Activated naive CD8-positive, alpha-beta T cell treated with anti-CD3 and anti-CD28 coated beads, Interleukin-2, amount 10 ng/mL, durations not matched to agents 7 days and 5 days (primary cell): ENCODE results near the gene DHX34. TPM values are rescaled to one million over a fixed set of nuclear protein-coding genes. Genes with fewer than 3 reads are reported as not detected.

ENCODE experiments used
- ATAC-seq: fragments of 150-1000 bp; cut with Tn5 transposase; one replicate; pipeline ENCODE4 v1.10.0; 2021; ENCODE audit warnings: low read depth, moderate library complexity
- POLR2A ChIA-PET: fragments of 350-600 bp; sonication (Branson Sonifier 250); formaldehyde crosslinking; loops from one replicate; lab custom pipeline; 2021; ENCODE audit warnings: antibody characterized with exemption; lab: Charles Lee
- DNase-seq: peaks from one replicate; pipeline ENCODE4 v3.0.0; 2021
- H3K27ac Mint-ChIP-seq: one replicate; pipeline ENCODE4 v1.8.0; 2022; ENCODE audit warnings: mild to moderate bottlenecking, mixed read lengths
- H3K27me3 Mint-ChIP-seq: one replicate; pipeline ENCODE4 v1.8.0; 2022; ENCODE audit warnings: mild to moderate bottlenecking, moderate library complexity, mixed read lengths
- H3K36me3 Mint-ChIP-seq: one replicate; pipeline ENCODE4 v1.8.0; 2021; ENCODE audit warnings: mild to moderate bottlenecking, mixed read lengths
- H3K4me1 Mint-ChIP-seq: one replicate; pipeline ENCODE4 v1.8.0; 2021; ENCODE audit warnings: mixed read lengths
- H3K4me3 Mint-ChIP-seq: one replicate; pipeline ENCODE4 v1.8.0; 2022; ENCODE audit warnings: mild to moderate bottlenecking, moderate library complexity, mixed read lengths
- H3K9me3 Mint-ChIP-seq: one replicate; pipeline ENCODE4 v1.8.0; 2021; ENCODE audit warnings: mixed read lengths
- total RNA-seq, 2 experiments: library from RNA; stranded (reverse); gene quantifications; one replicate each; pipeline ENCODE4 v1.2.3, GENCODE V29; 2021

The DHX34 gene
- total RNA-seq, 2 experiments from 2014 or later: 13.3 to 15.3 TPM

- Mint-ChIP-seq H3K36me3 (no peaks in the 10 kb centered on the region), H3K4me1 (no peaks in the 10 kb centered on the region), H3K9me3 (no peaks in the 10 kb centered on the region), H3K27ac (no peak overlapping the region), H3K27me3 (peaks cover 9% of the 10 kb centered on the region), H3K4me3 (no peak overlapping the region)
- DNase-seq (no peak), ATAC-seq (no peak)
- POLR2A ChIA-PET: no interaction called here
Observed at GRCh38 chr19:47313754-47314295, 35.3 kb upstream of the DHX34 start.

- Mint-ChIP-seq H3K4me1 (no peaks in the 10 kb centered on the region), H3K27ac (no peak overlapping the region), H3K9me3 (no peaks in the 10 kb centered on the region), H3K36me3 (no peaks in the 10 kb centered on the region), H3K4me3 (no peak overlapping the region), H3K27me3 (peaks cover 3% of the 10 kb centered on the region)
- ATAC-seq (no peak), DNase-seq (no peak)
- POLR2A ChIA-PET: no interaction called here
Observed at GRCh38 chr19:47315125-47315821, 33.8 kb upstream of the DHX34 start.

GRCh38 chr19:47316513-47316912, 32.6 kb upstream of the DHX34 start:
- no peak overlapping the region for H3K4me3 Mint-ChIP-seq
- POLR2A ChIA-PET: interaction anchor here (0.7 kb wide), 1 partner anchor 241 kb away, joined by 3 read pairs; no protein-coding TSS in a partner anchor

GRCh38 chr19:47319923-47320871, 28.9 kb upstream of the DHX34 start:
- Mint-ChIP-seq H3K4me1 (peaks cover 3% of the 10 kb centered on the region), H3K9me3 (no peaks in the 10 kb centered on the region), H3K36me3 (no peaks in the 10 kb centered on the region), H3K4me3 (no peak overlapping the region), H3K27ac (no peak overlapping the region), H3K27me3 (peaks cover 11% of the 10 kb centered on the region)
- DNase-seq (no peak), ATAC-seq (no peak)
- POLR2A ChIA-PET: no interaction called here

More at GRCh38 chr19:47316513-47316912, 32.6 kb upstream of the DHX34 start:
- no peaks in the 10 kb centered on the region for H3K4me1 Mint-ChIP-seq
- DNase-seq: no peak
- H3K9me3 Mint-ChIP-seq: no peaks in the 10 kb centered on the region
- ATAC-seq: no peak
- H3K36me3 Mint-ChIP-seq: no peaks in the 10 kb centered on the region
- H3K27me3 Mint-ChIP-seq: peaks cover 3% of the 10 kb centered on the region
- H3K27ac Mint-ChIP-seq: no peak overlapping the region

GRCh38 chr19:47321630-47322029, 27.5 kb upstream of the DHX34 start:
- Mint-ChIP-seq H3K4me1 (peaks cover 3% of the 10 kb centered on the region), H3K9me3 (no peaks in the 10 kb centered on the region), H3K4me3 (no peak overlapping the region), H3K36me3 (no peaks in the 10 kb centered on the region), H3K27me3 (peaks cover 11% of the 10 kb centered on the region), H3K27ac (no peak overlapping the region)
- ATAC-seq (no peak), DNase-seq (no peak)
- POLR2A ChIA-PET: no interaction called here

GRCh38 chr19:47322058-47322457, 27.1 kb upstream of the DHX34 start:
- DNase-seq: no peak
- peaks cover 11% of the 10 kb centered on the region for H3K27me3 Mint-ChIP-seq
- H3K27ac Mint-ChIP-seq: no peak overlapping the region
- ATAC-seq: no peak
- H3K9me3 Mint-ChIP-seq: no peaks in the 10 kb centered on the region
- no peak overlapping the region for H3K4me3 Mint-ChIP-seq
- POLR2A ChIA-PET: no interaction called here
- no peaks in the 10 kb centered on the region for H3K36me3 Mint-ChIP-seq
- H3K4me1 Mint-ChIP-seq: peaks cover 3% of the 10 kb centered on the region

GRCh38 chr19:47323409-47323808, 25.7 kb upstream of the DHX34 start:
- DNase-seq (no peak), ATAC-seq (no peak)
- Mint-ChIP-seq H3K4me3 (no peak overlapping the region), H3K27me3 (peaks cover 11% of the 10 kb centered on the region), H3K36me3 (no peaks in the 10 kb centered on the region), H3K27ac (no peak overlapping the region), H3K9me3 (no peaks in the 10 kb centered on the region), H3K4me1 (peaks cover 3% of the 10 kb centered on the region)
- POLR2A ChIA-PET: interaction anchor here (0.9 kb wide), 1 partner anchor 11 kb away, joined by 3 read pairs; no protein-coding TSS in a partner anchor

GRCh38 chr19:47323872-47324271, 25.2 kb upstream of the DHX34 start:
- Mint-ChIP-seq H3K36me3 (no peaks in the 10 kb centered on the region), H3K27me3 (peaks cover 11% of the 10 kb centered on the region), H3K4me3 (no peak overlapping the region), H3K9me3 (no peaks in the 10 kb centered on the region), H3K4me1 (peaks cover 3% of the 10 kb centered on the region), H3K27ac (no peak overlapping the region)
- DNase-seq (no peak), ATAC-seq (no peak)
- POLR2A ChIA-PET: no interaction called here

- Mint-ChIP-seq H3K27me3 (peaks cover 11% of the 10 kb centered on the region), H3K9me3 (no peaks in the 10 kb centered on the region), H3K4me3 (no peak overlapping the region), H3K27ac (no peak overlapping the region), H3K36me3 (no peaks in the 10 kb centered on the region), H3K4me1 (peaks cover 3% of the 10 kb centered on the region)
- POLR2A ChIA-PET: no interaction called here
- no peak for DNase-seq
- ATAC-seq: no peak
Observed at GRCh38 chr19:47324502-47324901, 24.6 kb upstream of the DHX34 start.

GRCh38 chr19:47330466-47330869, 18.6 kb upstream of the DHX34 start:
- Mint-ChIP-seq H3K27me3 (no peaks in the 10 kb centered on the region), H3K27ac (peak overlapping the region; percentile 16), H3K9me3 (no peaks in the 10 kb centered on the region), H3K4me1 (peaks cover 4% of the 10 kb centered on the region), H3K4me3 (no peak overlapping the region), H3K36me3 (no peaks in the 10 kb centered on the region)
- peak; percentile 56 for ATAC-seq
- no peak for DNase-seq
- POLR2A ChIA-PET: no interaction called here

GRCh38 chr19:47331490-47331889, 17.6 kb upstream of the DHX34 start:
- no peak overlapping the region for H3K27ac Mint-ChIP-seq
- POLR2A ChIA-PET: no interaction called here
- no peaks in the 10 kb centered on the region for H3K9me3 Mint-ChIP-seq
- H3K4me3 Mint-ChIP-seq: no peak overlapping the region
- no peak for DNase-seq
- peaks cover 6% of the 10 kb centered on the region for H3K4me1 Mint-ChIP-seq
- no peak for ATAC-seq
- no peaks in the 10 kb centered on the region for H3K36me3 Mint-ChIP-seq
- no peaks in the 10 kb centered on the region for H3K27me3 Mint-ChIP-seq

- POLR2A ChIA-PET: no interaction called here
- H3K27ac Mint-ChIP-seq: no peak within 1 kb of the TSS
- no peaks in the 10 kb centered on the region for H3K27me3 Mint-ChIP-seq
Observed at GRCh38 chr19:47331931-47332547, 17.1 kb upstream of the DHX34 start, which contains the start of gene C5AR2. Gene C5AR2 (plus strand): TSS chr19:47332175. CDS start chr19:47340800, 8,625 bp downstream.

More at GRCh38 chr19:47331931-47332547, 17.1 kb upstream of the DHX34 start, which contains the start of gene C5AR2:
- Mint-ChIP-seq H3K36me3 (no peaks in the 10 kb centered on the region), H3K9me3 (no peaks in the 10 kb centered on the region), H3K4me3 (no peak within 1 kb of the TSS), H3K4me1 (peaks cover 10% of the 10 kb centered on the region)
- DNase-seq (no peak), ATAC-seq (no peak)
